CD4-positive, alpha-beta T cell treated with Interleukin-17A for 1 hour (primary cell): Measurements from ENCODE around the gene TENM4.

Source experiments
- DNase-seq: peaks from one replicate; pipeline ENCODE4 v3.0.0-alpha.2; 2020

Gene TENM4

DNA sequence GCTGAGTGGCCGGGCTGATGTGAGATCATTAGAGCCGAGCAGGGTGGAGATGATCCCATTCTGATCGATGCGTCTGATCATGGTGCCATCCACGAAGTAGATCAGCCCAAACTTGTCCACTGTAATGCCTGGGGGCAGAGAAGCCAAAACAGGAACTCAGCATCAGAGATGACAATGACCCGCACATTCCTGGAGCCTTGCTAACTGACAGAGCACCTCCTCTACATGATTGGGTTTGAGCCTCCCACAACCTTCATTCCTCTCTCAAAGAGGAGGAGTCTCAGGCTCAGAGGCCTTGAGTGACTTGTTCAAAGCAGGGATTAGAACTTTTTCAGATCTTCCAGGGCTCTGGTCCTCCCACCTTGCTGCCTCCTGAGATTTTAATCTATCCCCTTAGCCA lies 732.4 kb downstream of the TENM4 start:
- DNase-seq, result no peak

- DNase-seq, result no peak
Observed at GRCh38 chr11:78706551-78706950, 734.3 kb downstream of the TENM4 start.

DNA sequence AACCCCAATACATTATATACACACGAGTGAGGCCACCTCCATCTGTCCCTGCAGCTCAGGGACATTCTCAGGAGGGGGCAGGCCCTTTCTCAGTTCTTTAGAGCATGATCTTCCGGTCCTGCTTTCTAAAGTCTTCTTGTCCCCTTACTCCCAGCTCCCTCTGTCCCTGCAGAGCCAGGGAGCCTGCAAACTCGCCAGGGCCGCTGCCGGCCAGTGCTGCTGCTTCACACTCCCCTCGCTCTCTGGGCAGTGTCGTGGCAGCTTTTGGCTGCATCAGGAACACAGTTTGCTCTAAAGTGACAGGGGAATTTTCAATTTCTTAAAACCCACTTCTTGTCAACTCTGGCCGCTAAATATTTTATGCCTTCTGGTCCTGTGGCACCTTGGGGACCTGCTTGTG lies 736.0 kb downstream of the TENM4 start:
- DNase-seq, result no peak

DNA sequence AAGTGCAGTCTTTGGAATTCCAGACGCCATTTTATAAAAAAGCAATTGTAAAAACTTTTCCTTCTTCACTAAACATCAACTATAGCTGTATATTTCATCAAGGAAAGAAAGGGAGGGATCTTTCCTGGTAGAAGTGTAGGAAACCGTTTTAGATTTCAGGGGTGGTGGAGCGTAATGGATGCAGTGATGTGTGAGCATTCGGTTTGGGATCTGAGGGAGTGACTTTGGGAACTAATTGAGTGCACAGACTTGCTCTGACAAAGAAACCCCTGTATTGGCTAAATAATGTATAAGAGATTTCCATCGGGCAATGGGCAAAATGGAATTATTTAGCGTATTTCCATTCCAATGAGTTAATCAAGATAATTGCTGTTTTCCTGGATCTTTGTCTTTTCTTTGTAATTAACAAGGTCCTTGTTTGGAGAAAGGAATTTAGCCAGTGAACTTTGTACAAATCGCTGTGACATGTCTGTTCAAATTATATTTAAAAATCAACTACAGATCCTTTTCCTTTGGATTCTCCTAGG lies 741.2 kb downstream of the TENM4 start:
- DNase-seq, result no peak

- no peak for DNase-seq
Observed at GRCh38 chr11:78698612-78699011, 742.2 kb downstream of the TENM4 start.

GRCh38 chr11:78696177-78696576 lies 744.7 kb downstream of the TENM4 start:
- DNase-seq, result no peak

DNA sequence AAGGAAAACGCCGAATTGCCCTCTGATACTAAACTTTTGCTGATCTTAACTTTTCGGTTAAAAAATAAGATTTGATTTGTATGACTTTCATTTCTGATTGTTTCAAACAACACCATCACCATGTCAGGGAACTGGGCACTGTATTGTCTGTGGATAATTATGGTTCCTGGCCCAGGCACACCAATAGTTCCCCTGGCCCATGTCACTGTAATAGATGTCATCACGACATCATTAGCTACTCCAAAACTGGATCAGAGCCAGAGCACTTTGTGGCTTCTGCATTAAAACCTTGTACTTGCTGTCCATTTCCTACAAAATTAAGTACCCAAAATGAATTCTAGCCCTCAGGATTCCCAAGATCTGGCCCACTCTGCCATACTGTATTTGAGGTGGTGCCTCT lies 746.7 kb downstream of the TENM4 start:
- no peak for DNase-seq

DNA sequence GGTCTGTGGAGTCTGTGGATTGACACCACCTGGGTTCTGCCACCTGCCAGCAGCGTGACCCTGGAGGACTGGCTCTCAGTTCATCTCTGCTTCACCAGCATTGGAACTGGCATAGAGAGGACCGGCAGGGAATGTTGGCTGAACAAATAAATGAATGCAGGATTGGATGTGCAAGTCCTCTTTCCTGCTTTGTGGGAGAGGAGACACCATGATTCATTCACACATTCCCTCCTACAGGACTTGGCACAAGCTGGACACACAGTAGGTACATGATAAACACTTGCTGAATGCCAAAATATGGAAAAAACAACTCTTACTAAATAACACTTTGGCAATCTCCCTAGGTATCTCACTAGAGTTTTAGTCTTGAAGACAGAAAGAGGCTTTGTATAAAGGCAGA lies 749.6 kb downstream of the TENM4 start:
- no peak for DNase-seq

DNA sequence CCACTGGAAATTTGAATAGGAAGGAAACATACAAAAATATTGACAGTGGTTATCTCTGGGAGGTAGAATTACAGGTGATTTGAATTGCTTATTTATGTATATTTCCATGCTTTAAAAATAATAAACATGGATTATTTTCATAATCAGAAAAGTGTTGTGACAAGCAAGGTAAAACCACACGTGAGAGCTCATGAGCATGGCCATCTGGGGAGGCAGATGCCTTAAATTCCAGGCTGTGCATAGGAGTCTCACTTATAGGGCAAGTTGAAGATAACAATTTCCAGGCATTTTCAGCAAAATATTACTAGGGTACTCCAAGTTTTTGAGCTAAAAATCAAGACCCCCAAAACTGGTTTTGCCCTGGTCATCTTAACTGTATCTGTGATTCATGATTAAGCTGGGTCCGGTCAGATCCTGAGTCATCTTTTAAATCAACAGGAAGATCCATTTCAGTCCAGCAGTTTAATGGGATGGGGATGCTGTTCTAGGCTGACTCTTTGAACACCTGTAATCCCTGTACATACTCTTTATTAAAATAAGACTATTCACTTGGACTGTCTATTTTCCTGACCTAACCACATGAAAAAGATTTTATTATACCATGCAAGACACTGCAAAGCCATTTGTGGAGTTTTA lies 750.4 kb downstream of the TENM4 start:
- DNase-seq, result no peak

DNA sequence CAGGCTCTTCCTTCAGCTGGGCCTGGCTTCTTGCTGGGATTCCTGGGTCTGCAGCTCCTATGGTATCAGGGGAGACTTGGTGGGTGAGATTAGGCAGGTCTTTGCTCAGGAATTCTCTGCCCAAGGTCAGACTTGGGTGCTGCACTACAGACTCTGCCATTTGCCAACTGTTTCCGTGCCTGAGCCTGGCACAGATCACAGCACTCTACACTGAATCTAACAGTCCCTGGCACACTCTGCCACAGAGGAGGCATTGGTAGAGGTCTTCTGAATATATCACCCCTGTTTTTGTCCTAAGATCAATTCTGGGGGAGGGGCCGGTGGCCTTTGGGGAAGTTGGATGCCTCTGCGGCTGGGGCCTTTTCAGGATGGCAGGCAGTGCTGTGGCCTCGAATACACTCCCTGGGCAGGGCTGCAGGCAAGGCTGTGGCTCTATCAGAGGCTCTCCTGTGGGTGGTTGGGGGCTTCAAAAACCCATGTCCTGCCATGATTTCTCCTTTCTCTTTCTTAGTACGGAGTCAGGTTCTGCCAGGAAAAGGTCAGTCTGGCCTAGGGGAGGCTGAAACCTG lies 751.2 kb downstream of the TENM4 start:
- no peak for DNase-seq

GRCh38 chr11:78689101-78689500 lies 751.7 kb downstream of the TENM4 start:
- no peak for DNase-seq

DNA sequence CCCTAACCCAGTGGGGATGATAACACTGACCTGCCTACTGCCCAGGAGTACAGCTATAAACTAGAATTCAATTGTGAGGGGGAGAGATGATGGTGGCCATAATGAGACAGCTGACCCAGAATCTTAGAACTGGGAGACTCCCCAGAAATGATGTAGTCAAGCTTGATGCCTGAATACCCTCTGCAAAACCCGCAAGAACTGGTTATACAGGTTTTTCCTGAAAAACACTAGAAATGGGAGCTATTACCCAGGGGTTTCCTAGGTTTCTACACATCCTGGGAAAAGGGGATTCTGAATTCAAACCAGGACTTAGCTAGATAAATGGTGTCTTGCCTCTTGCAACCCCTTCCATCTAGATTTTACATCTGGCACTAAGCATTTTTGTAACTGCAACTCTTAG lies 752.4 kb downstream of the TENM4 start:
- DNase-seq, result no peak

DNA sequence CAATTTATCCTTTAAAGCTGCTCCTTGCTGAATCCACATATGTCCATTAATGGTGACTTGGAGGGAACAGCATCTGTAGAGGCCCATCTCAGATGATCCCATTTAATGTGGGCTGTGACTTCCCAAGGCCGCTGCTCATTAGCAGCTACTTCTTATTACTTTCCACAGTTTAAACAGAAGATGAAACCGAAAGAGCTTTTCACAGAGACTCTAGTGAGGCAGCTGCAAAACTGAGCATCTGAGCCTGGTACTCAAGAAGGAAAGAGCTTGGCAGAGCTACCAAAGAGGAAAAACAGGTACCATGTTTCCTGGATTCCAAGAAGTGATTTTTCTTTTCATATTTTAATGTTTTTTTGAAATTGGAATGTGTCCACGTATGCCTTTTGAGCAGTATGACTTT lies 755.7 kb downstream of the TENM4 start:
- DNase-seq, result no peak

DNA sequence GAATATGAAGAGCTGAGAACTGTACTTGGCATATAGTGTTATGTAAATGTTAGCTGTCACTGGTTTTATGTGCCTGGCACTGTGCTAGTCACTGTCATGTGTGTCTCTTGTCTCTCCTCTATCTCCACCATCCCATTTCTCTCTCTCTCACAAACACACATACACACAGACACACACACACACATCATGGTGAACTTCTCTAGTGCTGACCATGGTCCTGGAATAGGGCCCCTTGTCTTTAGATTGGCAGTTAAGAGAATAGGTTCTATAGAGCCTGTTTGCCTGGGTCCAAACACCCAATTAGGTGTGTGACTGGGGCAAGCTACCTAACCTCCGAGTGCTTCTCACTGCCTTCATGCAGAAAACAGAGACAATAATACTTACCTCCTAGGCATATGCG lies 756.5 kb downstream of the TENM4 start:
- DNase-seq, result no peak

DNA sequence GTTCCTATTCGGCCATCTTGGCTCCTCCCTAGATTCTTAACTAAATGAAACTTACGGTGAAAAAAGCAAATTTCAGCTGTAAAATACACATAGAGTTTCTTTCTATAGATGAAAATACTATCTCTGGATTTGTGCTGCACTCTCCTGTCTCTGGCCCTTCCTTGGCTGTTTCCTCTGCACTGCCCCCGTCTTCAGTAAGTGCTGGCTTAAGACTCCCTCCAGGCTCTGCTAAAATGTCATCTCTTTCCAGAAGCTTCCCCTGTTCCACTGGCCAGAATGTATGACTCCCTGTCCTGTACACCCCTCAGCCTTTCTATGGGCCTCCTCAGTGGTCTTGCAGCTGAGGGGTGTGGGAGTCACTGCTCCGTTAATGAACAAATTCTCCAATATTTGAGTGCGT lies 757.1 kb downstream of the TENM4 start:
- DNase-seq, result no peak

DNA sequence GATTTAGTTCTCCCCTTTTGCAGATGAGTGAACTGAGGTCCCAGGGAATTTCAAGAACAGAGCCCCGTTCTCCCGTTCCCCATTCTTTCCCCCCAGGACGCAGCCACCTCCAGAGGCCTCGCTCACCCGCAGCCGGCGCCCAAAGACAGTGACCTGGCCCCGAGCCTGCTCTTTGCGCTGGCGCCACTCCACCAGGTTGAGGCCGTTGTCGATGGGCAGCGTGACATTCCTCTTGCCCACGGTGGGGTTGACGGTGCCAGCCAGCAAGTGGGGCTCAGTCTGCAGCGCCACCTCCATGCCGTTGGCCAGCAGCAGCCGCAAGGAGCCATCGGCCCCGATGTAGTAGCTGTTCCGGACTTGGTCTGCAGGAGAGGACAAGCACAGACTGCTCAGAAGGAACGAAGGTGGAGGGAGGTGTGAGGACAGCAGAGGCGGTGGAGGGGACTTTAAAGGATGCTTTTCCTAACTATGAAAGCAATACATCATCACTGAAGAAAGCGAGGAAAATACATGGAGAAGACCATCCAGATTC lies 764.7 kb downstream of the TENM4 start:
- no peak for DNase-seq

GRCh38 chr11:78672850-78673620 lies 767.8 kb downstream of the TENM4 start:
- no peak for DNase-seq

GRCh38 chr11:78669249-78669648 lies 771.6 kb downstream of the TENM4 start:
- no peak for DNase-seq

GRCh38 chr11:78667461-78667860 lies 773.4 kb downstream of the TENM4 start:
- no peak for DNase-seq

DNA sequence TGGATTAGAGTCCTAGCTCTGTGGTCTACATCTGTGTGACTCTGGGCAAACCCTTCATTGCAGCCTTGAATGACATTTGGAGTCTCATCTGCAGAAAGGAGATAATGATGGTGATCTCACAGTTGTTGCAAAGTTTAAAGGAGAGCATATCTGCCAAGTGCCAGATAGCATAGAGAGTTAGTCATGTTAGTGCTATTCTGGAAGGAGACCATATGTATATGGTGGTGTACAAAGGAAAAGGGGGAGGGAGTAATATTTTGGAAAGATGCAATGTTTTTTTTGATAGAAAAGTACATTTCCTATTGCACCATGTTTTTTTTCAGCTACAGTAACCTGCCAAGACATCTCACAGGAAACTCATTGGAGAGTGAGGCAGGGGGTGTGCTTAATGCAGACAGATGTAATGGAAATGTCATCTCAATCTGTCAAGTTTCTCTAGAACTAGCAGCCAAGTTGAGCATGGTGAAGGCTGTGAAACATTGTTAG lies 774.1 kb downstream of the TENM4 start:
- DNase-seq, result no peak

- no peak for DNase-seq
Observed at GRCh38 chr11:78664636-78665035, 776.2 kb downstream of the TENM4 start.

DNA sequence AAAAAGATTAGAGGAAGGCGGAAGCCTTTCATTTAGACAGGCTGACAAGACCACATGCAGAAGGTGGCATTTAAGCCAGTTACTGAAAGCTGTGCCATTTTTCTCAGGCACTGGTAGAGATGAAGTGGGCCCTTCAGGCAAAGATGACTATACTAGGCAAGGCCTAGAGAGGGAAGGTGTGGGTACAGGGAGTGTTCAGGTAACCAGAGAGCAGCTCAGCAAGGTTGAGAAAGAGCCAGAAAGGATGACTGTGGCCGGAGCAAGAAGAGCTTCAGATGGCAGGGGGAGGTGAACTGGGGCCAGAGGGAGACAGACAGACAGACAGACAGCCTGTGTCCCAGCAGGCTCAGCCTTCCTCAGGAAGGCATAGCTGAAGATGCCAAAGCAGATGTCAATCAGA lies 778.0 kb downstream of the TENM4 start:
- no peak for DNase-seq

- DNase-seq, result no peak
Observed at GRCh38 chr11:78660471-78660870, 780.4 kb downstream of the TENM4 start.
